HG03139 (cell line): ENCODE data around the gene CYSTM1.

Source experiments
- ATAC-seq: cut with Tn5 transposase; IDR thresholded peaks from one replicate; pipeline ENCODE4 v1.9.1; 2021; ENCODE audit not compliant: unreplicated experiment

CYSTM1 gene

GRCh38 chr5:140252470-140253126, 77.6 kb downstream of the CYSTM1 start:
- ATAC-seq, result no peak

- no peak for ATAC-seq
These were observed 79.0 kb downstream of the CYSTM1 start for GRCh38 chr5:140253985-140254384.

GRCh38 chr5:140255460-140256157, 80.6 kb downstream of the CYSTM1 start:
- no peak for ATAC-seq

GRCh38 chr5:140256726-140257125, 81.7 kb downstream of the CYSTM1 start:
- no peak for ATAC-seq

GRCh38 chr5:140258016-140258415, 83.0 kb downstream of the CYSTM1 start:
- ATAC-seq, result no peak

DNA sequence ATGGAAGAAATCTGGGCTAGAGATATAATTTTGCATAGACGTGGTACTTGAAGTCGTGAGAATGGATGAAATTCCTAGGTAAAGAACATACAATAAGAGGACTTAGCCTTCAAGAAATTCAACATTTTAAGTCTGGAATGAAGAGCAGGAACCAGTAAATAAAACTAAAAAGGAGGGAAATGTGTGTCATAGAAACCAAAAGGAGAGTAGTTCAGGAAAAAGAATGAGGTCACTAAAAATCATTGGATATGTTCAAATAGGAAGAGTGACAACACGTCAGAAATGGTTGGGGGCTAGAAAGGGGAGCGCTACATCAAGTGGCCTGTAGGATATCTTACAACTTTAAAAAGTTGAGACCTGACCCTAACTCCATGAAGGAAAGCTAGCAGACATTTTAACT, 83.9 kb downstream of the CYSTM1 start:
- no peak for ATAC-seq

DNA sequence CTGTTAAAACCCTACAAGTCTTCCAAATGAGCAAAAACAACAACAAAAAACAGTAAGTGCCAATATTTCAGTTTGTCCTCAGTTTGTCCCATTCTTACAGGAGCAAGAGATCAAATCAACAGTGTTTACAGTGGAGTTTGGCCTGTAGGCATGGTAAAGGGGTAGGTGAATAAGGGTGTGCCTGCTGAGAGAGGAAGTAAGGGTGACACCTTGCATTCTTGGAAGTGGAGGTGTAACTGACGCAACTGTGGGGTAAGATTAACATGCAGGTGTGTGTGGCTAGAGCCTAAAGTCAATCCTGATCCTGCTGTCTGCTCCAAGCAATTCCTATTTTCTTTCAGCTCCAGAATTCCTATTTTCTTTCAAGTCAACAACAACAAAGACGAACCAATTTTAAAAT, 84.5 kb downstream of the CYSTM1 start:
- ATAC-seq, result no peak

DNA sequence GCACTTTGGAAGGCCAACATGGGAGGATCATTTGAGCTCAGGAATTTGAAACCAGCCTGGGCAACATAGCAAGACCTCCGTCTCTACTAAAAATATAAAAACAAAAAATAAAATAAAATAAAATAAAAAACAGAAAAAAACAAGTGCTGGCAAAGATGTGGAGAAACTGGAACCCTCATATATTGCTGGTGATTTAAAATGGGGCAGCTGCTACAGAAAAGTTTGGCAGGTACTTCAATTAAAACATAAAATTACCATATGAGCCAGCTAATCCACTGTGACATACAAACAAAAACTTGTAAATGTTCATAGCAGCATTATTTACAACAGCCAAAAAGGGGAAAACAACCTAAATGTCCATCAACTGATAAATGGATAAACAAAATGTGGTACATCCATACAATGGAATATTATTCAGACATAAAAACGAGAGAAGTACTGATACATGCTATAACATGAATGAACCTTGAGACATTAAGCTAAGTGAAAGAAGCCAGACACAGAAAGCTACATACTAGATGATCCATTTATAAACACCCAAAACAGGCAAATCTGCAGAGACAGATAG, 85.2 kb downstream of the CYSTM1 start:
- ATAC-seq, result no peak

GRCh38 chr5:140261403-140262171, 86.6 kb downstream of the CYSTM1 start:
- no peak for ATAC-seq

DNA sequence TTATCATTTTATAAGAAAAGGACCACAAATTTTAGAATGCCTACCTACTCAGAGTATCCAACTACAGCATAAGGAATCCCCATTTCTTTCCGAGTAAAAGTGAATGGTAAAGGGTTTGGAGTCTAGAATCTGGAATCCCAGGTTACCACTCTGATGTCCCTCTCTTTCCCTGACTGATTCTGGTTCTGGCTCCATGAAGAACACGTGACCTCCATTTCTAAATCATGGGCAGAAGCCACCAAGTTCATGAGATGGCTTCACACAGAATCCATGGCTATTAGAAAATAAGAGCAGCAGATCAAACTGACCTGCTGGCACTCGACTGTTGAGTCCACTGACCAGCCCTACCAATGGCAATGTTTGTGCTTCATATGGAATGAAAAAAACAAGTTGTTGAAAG, 87.2 kb downstream of the CYSTM1 start:
- ATAC-seq, result no peak

DNA sequence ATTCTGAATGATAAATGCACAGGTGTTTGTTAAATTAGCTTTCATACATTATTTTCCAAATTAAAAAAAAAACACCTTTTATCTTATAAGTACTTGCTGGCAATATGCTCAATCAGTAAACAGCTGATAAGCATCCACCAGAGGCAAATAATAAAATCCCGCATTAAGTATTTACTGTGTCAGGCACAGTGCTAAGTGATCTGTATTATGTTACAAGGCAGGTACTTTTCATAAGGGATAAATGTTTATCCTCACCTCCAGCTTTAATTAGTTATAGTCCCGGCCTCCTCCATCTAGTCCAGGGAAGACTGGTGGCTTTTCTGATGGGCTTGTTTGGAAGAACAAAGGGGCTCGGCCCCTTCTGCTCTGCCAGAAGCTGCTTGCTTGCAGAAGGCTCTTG, 87.9 kb downstream of the CYSTM1 start:
- ATAC-seq, result no peak

- no peak for ATAC-seq
These were observed 90.9 kb downstream of the CYSTM1 start for GRCh38 chr5:140265845-140266244.

DNA sequence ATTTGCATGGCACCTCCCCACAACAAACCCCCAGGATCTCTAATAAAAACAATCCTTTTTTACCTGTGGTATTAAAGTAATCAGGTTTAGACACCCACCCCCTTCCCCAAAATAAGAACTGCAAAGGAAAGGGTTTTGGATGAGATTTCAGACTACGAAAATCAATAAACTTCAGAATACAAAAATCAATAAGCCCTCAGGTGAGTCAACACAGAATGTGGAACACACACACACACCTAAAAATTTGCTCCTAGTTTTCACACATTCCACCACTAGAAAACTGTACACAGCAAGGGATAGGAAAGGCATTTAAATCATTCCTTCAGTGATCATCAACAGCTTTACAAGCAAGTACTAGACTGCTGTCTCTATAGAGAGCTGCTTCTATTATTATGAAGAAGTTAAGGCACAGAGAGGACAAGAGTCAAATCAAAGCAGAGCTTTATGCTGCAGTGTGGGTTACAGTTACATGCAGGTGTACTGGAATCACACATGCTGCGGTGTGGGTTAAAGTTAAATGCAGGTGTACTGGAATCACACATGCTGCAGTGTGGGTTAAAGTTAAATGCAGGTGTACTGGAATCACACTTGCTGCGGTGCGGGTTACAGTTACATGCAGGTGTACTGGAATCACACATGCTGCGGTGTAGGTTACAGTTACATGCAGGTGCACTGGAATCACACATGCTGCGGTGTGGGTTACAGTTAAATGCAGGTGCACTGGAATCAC, 91.6 kb downstream of the CYSTM1 start:
- ATAC-seq, result no peak

DNA sequence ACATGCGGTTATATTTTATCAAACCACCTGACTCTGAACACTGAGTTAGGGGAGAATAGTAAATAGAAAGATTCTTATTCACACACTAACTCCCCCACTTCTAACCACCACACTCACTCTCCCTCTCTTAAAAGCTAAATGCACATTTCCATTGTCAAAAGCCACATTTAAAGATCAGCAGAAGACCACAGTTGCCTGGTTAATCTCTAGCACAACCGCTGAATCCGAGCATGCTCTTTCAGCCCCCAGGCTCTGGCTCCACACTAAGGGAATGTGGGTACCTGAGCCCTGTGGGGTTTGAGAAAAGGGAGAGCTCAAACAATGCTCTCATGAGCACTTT, 92.2 kb downstream of the CYSTM1 start:
- no peak for ATAC-seq

GRCh38 chr5:140267559-140268018, 92.6 kb downstream of the CYSTM1 start:
- no peak for ATAC-seq

DNA sequence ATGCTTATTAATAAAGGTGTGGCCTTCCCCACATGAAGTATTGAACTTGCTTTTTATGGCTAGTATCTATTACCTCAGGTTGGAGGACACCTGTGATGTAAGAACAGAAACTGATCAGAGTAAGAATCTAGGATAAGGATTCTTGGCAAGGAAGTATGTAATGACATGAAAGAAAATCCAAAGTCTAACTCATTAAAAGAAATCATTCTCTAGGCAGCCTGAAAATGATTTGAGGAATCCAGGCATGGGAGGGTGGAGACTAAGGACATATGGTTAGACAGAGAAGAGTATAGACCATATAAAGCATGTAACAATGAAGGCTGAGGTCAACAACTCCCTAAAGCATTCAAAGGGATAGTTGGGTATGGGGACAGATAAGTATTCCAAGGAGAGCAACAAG, 95.0 kb downstream of the CYSTM1 start:
- ATAC-seq, result no peak

GRCh38 chr5:140273401-140273877, 98.5 kb downstream of the CYSTM1 start:
- ATAC-seq, result no peak

DNA sequence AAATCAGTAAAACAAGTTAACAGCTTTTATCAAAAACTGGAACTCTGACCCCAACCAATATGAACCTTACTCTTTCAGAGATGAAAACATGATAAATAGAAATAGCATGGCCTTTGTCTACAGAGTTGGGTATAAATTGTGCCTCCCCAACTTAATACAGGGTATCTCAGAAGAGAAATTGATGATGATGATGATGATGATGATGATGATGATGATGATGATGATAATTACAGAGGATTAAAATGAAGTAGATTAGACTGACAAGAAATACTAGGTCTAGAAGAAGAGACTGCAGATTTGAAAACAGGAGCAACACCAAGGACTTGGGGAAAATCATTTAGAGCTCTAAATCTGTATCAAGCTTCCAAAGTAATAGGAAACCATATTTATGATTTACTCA, 100.8 kb downstream of the CYSTM1 start:
- ATAC-seq, result no peak

DNA sequence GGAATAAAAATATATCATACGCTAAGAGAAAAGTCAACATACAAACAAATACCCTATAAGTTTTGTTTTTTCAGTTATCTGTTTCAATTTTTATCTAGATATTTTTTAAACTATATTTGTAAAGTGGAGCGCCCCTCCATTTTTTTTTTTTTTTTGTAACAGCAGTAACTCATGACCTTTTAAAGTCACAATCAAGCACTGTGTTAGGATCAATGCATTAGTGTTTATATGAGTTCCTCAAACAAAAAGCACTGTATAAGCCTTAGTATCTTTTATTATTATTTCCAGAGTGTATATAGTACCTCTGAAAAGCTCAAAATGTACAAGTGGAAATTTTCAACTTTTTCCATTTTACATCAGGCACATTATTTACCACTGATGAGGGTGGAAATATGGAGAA, 107.3 kb downstream of the CYSTM1 start:
- no peak for ATAC-seq

DNA sequence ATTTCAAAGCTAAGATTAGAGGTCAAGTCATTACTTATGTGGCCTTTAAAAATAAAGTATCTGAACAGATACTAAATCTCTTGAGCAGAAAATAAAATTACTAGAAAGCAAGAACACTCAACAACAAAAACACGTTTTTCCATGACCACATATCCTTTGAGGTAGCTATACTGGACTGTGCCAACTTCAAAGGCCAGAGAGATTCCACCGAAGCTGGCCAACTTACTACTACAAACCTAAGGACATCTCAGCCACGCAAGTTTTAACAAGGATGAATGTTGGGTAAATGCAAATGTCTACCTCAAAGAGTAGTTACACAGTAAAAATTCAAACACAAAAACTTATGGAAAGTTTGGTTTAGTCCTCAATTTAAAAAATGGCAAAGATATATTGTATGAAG, 109.0 kb downstream of the CYSTM1 start:
- ATAC-seq, result no peak

DNA sequence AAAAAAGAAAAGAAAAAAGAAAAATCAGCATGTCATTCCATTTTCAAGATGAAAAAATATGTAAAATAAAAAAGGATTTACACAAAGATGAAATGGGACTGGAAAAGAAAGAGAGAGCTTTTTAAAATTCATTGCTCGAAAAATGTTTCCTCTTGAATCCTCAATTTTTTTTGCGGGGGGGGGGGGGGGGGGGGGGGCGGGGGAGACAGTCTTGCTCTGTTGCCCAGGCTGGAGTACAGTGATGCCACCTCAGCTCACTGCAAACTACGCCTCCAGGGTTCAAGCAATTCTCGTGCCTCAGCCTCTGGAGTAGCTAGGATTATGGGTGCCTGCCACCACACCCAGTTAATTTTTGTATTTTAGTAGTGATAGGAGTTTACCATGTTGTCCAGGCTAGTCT, 111.4 kb downstream of the CYSTM1 start:
- ATAC-seq, result no peak
